A549 (cell line): Measurements from ENCODE around the gene NIT2. TPM values are rescaled to one million over a fixed set of nuclear protein-coding genes. Genes with fewer than 3 reads are reported as not detected.

Experiments used
- ATAC-seq, 2 experiments: fragments of 200-7000 bp in 1 of 2; fragments of >200 bp in 1 of 2; cut with Nextera tagmentation in 1 of 2; cut with Tn5 transposase in 1 of 2; 3 replicates each; pipeline versions ENCODE4 v1.8.0 to v1.9.1; 2018 to 2020; ENCODE audit warnings: mild to moderate bottlenecking in 1 of 2, moderate library complexity in 1 of 2
- CTCF ChIA-PET: fragments of 300-600 bp; sonication (Branson Sonifier 250); formaldehyde crosslinking; extraction: SDS; loops from one replicate; lab custom pipeline; 2021; ENCODE audit warnings: antibody characterized with exemption, inconsistent platforms; lab: Yijun Ruan, JAX
- POLR2A ChIA-PET: fragments of 350-600 bp; formaldehyde crosslinking; extraction: SDS; loops from one replicate; lab custom pipeline; 2021; ENCODE audit warnings: antibody characterized with exemption, inconsistent platforms; lab: Yijun Ruan, JAX
- DNase-seq, 2 experiments: peaks; one replicate each; pipeline versions ENCODE4 v3.0.0 to v3.0.0-alpha.2; 2011 to 2016; ENCODE audit warnings: low read depth in 1 of 2, low spot score in 1 of 2
- FAIRE-seq: peaks from 2 replicates; lab custom pipeline; 2011; peaks lifted over from hg19 to GRCh38; lab: Jason Lieb, UNC
- H3K27ac ChIP-seq, 2 experiments: fragments of >200 bp; sonication (Bioruptor Twin); formaldehyde crosslinking; 3 replicates each; pipeline ENCODE4 v1.5.1; 2016 to 2017
- H3K4me1 ChIP-seq: fragments of >200 bp; sonication (Bioruptor Twin); formaldehyde crosslinking; 3 replicates; pipeline ENCODE4 v1.6.1; 2016
- H3K4me2 ChIP-seq: fragments of >200 bp; sonication (Bioruptor Twin); formaldehyde crosslinking; 3 replicates; pipeline ENCODE4 v1.6.1; 2016
- H3K4me3 ChIP-seq: fragments of >200 bp; sonication (Bioruptor Twin); formaldehyde crosslinking; 3 replicates; pipeline ENCODE4 v1.5.1; 2016
- H3K9me3 ChIP-seq: fragments of >200 bp; sonication (Bioruptor Twin); formaldehyde crosslinking; 3 replicates; pipeline ENCODE4 v1.6.1; 2016
- CHD4 ChIP-seq: fragments of 200-600 bp; sonication (generic); IDR thresholded peaks from 2 replicates; pipeline ENCODE4 v1.6.1; 2016; ENCODE audit warnings: antibody characterized with exemption, mild to moderate bottlenecking, borderline replicate concordance
- CTCF ChIP-seq: fragments of >200 bp; sonication (Bioruptor Twin); formaldehyde crosslinking; IDR thresholded peaks from 3 replicates; pipeline ENCODE4 v1.5.1; 2016
- E2F6 ChIP-seq: IDR thresholded peaks from 2 replicates; pipeline ENCODE4 v1.6.1; 2012; ENCODE audit warnings: low read depth, borderline replicate concordance
- EHMT2 ChIP-seq: fragments of 200-600 bp; sonication (generic); IDR thresholded peaks from 2 replicates; pipeline ENCODE4 v1.6.1; 2016; ENCODE audit warnings: antibody characterized with exemption, low read depth, mild to moderate bottlenecking, moderate library complexity
- ELK1 ChIP-seq: fragments of 150-350 bp; IDR thresholded peaks from 2 replicates; pipeline ENCODE4 v1.6.1; 2014; ENCODE audit warnings: low read depth, mild to moderate bottlenecking, low read length
- FOSL2 ChIP-seq, 2 experiments: fragments of 450-650 bp in 1 of 2; fragments of >200 bp in 1 of 2; sonication (Bioruptor Twin) in 1 of 2; formaldehyde crosslinking; IDR thresholded peaks; 2 replicates each; pipeline versions ENCODE4 v1.5.0 to v1.6.1; 2016 to 2020; ENCODE audit warnings: mild to moderate bottlenecking in 1 of 2, moderate library complexity in 1 of 2
- GATA3 ChIP-seq: IDR thresholded peaks from 2 replicates; pipeline ENCODE4 v1.6.1; 2012; ENCODE audit warnings: borderline replicate concordance
- KDM5A ChIP-seq: fragments of 200-600 bp; sonication (generic); IDR thresholded peaks from 2 replicates; pipeline ENCODE4 v1.6.1; 2016; ENCODE audit warnings: antibody characterized with exemption, mild to moderate bottlenecking
- MAFK ChIP-seq: fragments of 450-650 bp; IDR thresholded peaks from 2 replicates; pipeline ENCODE4 v1.6.1; 2014; ENCODE audit not compliant: partially characterized antibody
- MAX ChIP-seq: IDR thresholded peaks from 2 replicates; pipeline ENCODE4 v1.6.1; 2012
- MAZ ChIP-seq: fragments of 150-350 bp; IDR thresholded peaks from 2 replicates; pipeline ENCODE4 v1.6.1; 2014; ENCODE audit warnings: antibody characterized with exemption, low read depth, low read length, borderline replicate concordance
- NPAS2 ChIP-seq: fragments of 250-450 bp; sonication (Bioruptor Pico); IDR thresholded peaks from 2 replicates; pipeline ENCODE4 v1.8.0; 2022; ENCODE audit warnings: mild to moderate bottlenecking, moderate library complexity, borderline replicate concordance
- NR3C1 ChIP-seq: fragments of >200 bp; sonication (Bioruptor Twin); formaldehyde crosslinking; IDR thresholded peaks from 3 replicates; pipeline ENCODE4 v1.6.1; 2017
- RNF2 ChIP-seq: fragments of 200-600 bp; sonication (generic); IDR thresholded peaks from 2 replicates; pipeline ENCODE4 v1.6.1; 2016; ENCODE audit warnings: low read depth, mild to moderate bottlenecking, antibody characterized with exemption, moderate library complexity, borderline replicate concordance
- TFCP2L1 ChIP-seq: fragments of 250-450 bp; sonication (Bioruptor Pico); IDR thresholded peaks from 2 replicates; pipeline ENCODE4 v1.5.0; 2021; ENCODE audit warnings: mild to moderate bottlenecking
- TP53 ChIP-seq: fragments of 250-450 bp; sonication (Bioruptor Pico); IDR thresholded peaks from 2 replicates; pipeline ENCODE4 v1.5.0; 2021; ENCODE audit warnings: mild to moderate bottlenecking, moderate library complexity
- USF2 ChIP-seq: fragments of 450-650 bp; IDR thresholded peaks from 2 replicates; pipeline ENCODE4 v1.6.1; 2014; ENCODE audit warnings: antibody characterized with exemption
- ZC3H11A ChIP-seq: fragments of 450-650 bp; IDR thresholded peaks from 2 replicates; pipeline ENCODE4 v1.6.1; 2014; ENCODE audit warnings: antibody characterized with exemption, mild to moderate bottlenecking
- WGBS: methylation state at CpG from one replicate; pipeline ENCODE4 v1.1.6; 2017; ENCODE audit errors: missing lambda C conversion rate; 5-methylcytosine and 5-hydroxymethylcytosine counted together
- polyA plus RNA-seq, 4 experiments: library from polyadenylated mRNA; depleted of rRNA in 3 of 4; stranded (reverse); fragments of >200 nt; fragmentation: RNase III in 1 of 4; extraction: RNeasy Plus Mini Kit Qiagen cat#74134 plus additional on column Dnase treatment in 1 of 4; gene quantifications; 2 replicates in 3 of 4; 3 replicates in 1 of 4; pipeline ENCODE4 v1.2.3, GENCODE V29; 2011 to 2017

NIT2 gene
- polyA plus RNA-seq, 2 of the 4 experiments (the other 2 are of a cell fraction) = 75.0 to 140 TPM

- ATAC-seq = no peak
- Histone ChIP-seq H3K4me1 (no peaks in the 10 kb centered on the region), H3K9me3 (no peaks in the 10 kb centered on the region), H3K27ac (no peak overlapping the region), H3K4me2 (no peak overlapping the region), H3K4me3 (no peak overlapping the region)
- 90% methylated on average over 2 of the region's 2 CpGs for WGBS
- POLR2A ChIA-PET = no interaction called here
- CTCF ChIA-PET = interaction anchor here (1.3 to 1.5 kb wide), 2 partner anchors 12 to 41 kb away, joined by 4 read pairs; no protein-coding TSS in a partner anchor
- no peak for DNase-seq
- no peak for TF ChIP-seq NR3C1
- TF ChIP-seq TP53 (CRISPR knock-in tag) = no peak
- TF ChIP-seq KDM5A = no peak
- no peak for TF ChIP-seq MAX
- no peak for TF ChIP-seq USF2
- TF ChIP-seq FOSL2 (IDR thresholded peaks at IDR 0.05) = no peak
- TF ChIP-seq FOSL2 (CRISPR knock-in tag; IDR thresholded peaks at IDR 0.05) = no peak
- TF ChIP-seq ZC3H11A = no peak
- TF ChIP-seq MAFK = no peak
- no peak for FAIRE-seq
Measured at GRCh38 chr3:100358413-100358812, 23.9 kb downstream of the NIT2 start.

- ChIA-PET CTCF (interaction anchor here (1.1 to 2.2 kb wide), 5 partner anchors 9 to 42 kb away, joined by 3 to 7 read pairs (median 4); no protein-coding TSS in a partner anchor), POLR2A (interaction anchor here (0.9 kb wide), 1 partner anchor 42 kb away, joined by 3 read pairs; the partner anchor contains the start of genes LNP1 and TOMM70)
- H3K27ac ChIP-seq = no peak overlapping the region
- H3K4me3 ChIP-seq = no peak overlapping the region
- no peak for TF ChIP-seq EHMT2
- no peaks in the 10 kb centered on the region for H3K9me3 ChIP-seq
- no peak for ATAC-seq
- no peak for DNase-seq
- no peak overlapping the region for H3K4me2 ChIP-seq
- WGBS = 89% methylated on average over 3 of the region's 3 CpGs
- no peaks in the 10 kb centered on the region for H3K4me1 ChIP-seq
- no peak for FAIRE-seq
Measured at GRCh38 chr3:100359035-100359434, 24.5 kb downstream of the NIT2 start.

GRCh38 chr3:100360757-100361496 lies 26.4 kb downstream of the NIT2 start:
- no peak overlapping the region for H3K4me3 ChIP-seq
- no peak overlapping the region for H3K4me2 ChIP-seq
- no peak overlapping the region for H3K27ac ChIP-seq
- CTCF ChIA-PET = interaction anchor here (1.3 to 2.2 kb wide), 3 partner anchors 11 to 229 kb away, joined by 3 to 7 read pairs (median 4); no protein-coding TSS in a partner anchor
- no peaks in the 10 kb centered on the region for H3K4me1 ChIP-seq
- no peaks in the 10 kb centered on the region for H3K9me3 ChIP-seq
- no peak for TF ChIP-seq GATA3
- no peak for TF ChIP-seq CHD4
- no peak for TF ChIP-seq NR3C1
- TF ChIP-seq E2F6 = no peak
- no peak for TF ChIP-seq TFCP2L1 (CRISPR knock-in tag)
- no peak for TF ChIP-seq MAX
- TF ChIP-seq FOSL2 (IDR thresholded peaks at IDR 0.05) = no peak
- no peak for TF ChIP-seq FOSL2 (CRISPR knock-in tag; IDR thresholded peaks at IDR 0.05)
- TF ChIP-seq MAZ = no peak
- TF ChIP-seq RNF2 = no peak
- TF ChIP-seq NPAS2 (CRISPR knock-in tag) = no peak
- TF ChIP-seq, all 56 proteins: peak for 0
- FAIRE-seq = no peak
- 92% methylated on average over 4 of the region's 4 CpGs for WGBS
- DNase-seq = no peak
- no peak for ATAC-seq
- POLR2A ChIA-PET = no interaction called here

GRCh38 chr3:100361897-100362296 lies 27.3 kb downstream of the NIT2 start:
- no peak for TF ChIP-seq ELK1
- no peak for TF ChIP-seq TP53 (CRISPR knock-in tag)
- TF ChIP-seq NPAS2 (CRISPR knock-in tag) = no peak
- no peak for TF ChIP-seq CTCF
- TF ChIP-seq, all 56 proteins: peak for 0
- no peak for DNase-seq

More at GRCh38 chr3:100361897-100362296, 27.3 kb downstream of the NIT2 start:
- 91% methylated on average over 1 of the region's 1 CpG for WGBS
- Histone ChIP-seq H3K27ac (no peak overlapping the region), H3K9me3 (no peaks in the 10 kb centered on the region), H3K4me2 (no peak overlapping the region), H3K4me1 (no peaks in the 10 kb centered on the region), H3K4me3 (no peak overlapping the region)
- FAIRE-seq (no peak), ATAC-seq (no peak)
- CTCF ChIA-PET = interaction anchor here (1.3 kb wide), 1 partner anchor 228 kb away, joined by 3 read pairs; no protein-coding TSS in a partner anchor
- POLR2A ChIA-PET = no interaction called here
